Measurements from ENCODE around the gene SLC25A26.

DNA sequence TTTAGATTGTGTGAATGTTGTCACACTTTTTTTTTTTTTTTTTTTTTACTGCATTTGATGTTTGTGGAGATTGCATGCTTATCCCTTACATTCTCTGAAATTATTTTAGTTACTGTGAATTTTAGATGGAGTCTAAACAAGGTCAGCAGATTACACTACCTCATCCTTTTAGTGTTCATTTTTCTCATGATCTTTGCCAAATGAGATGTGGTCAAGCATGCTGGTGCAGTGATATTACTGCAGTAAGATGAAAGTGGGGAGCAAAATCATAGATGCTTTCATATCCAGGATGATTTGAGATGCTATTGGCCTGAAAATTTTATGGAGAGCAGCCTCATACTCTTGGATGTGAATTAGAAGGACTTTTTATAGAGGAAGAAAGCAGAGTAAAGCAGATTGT is 45.8 kb downstream of the SLC25A26 start:
- TF ChIP-seq, protein P1, sequence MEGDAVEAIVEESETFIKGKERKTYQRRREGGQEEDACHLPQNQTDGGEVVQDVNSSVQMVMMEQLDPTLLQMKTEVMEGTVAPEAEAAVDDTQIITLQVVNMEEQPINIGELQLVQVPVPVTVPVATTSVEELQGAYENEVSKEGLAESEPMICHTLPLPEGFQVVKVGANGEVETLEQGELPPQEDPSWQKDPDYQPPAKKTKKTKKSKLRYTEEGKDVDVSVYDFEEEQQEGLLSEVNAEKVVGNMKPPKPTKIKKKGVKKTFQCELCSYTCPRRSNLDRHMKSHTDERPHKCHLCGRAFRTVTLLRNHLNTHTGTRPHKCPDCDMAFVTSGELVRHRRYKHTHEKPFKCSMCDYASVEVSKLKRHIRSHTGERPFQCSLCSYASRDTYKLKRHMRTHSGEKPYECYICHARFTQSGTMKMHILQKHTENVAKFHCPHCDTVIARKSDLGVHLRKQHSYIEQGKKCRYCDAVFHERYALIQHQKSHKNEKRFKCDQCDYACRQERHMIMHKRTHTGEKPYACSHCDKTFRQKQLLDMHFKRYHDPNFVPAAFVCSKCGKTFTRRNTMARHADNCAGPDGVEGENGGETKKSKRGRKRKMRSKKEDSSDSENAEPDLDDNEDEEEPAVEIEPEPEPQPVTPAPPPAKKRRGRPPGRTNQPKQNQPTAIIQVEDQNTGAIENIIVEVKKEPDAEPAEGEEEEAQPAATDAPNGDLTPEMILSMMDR (IDR thresholded peaks at IDR 0.05), result no peak
- no peak for TF ChIP-seq POLR2AphosphoS5 (IDR thresholded peaks at IDR 0.05)

Data from sigmoid colon (tissue), 4 donors.